ENCODE data around the gene ARHGAP32. TPM values are rescaled to one million over a fixed set of nuclear protein-coding genes. Genes with fewer than 3 reads are reported as not detected.

ARHGAP32 gene
- total RNA-seq, 1 donor from 2014 or later, result 42.3 TPM

- no peak for TF ChIP-seq CTCF (IDR thresholded peaks at IDR 0.05; ENCODE audit: unreplicated experiment)
- Mint-ChIP-seq H3K27me3 (no peaks in the 10 kb centered on the region), H3K27ac (peak overlapping the region; percentile 92), H3K9me3 (ENCODE audit: low read depth) (no peaks in the 10 kb centered on the region), H3K36me3 (ENCODE audit: insufficient read depth) (peaks cover 3% of the 10 kb centered on the region), H3K4me3 (ENCODE audit: low read depth) (no peak overlapping the region), H3K4me1 (ENCODE audit: low read depth) (peaks cover 9% of the 10 kb centered on the region)
- peak; percentile 11 for DNase-seq (ENCODE audit: low spot score, unreplicated experiment)
Measured at GRCh38 chr11:129023968-129024676, 168.0 kb downstream of the ARHGAP32 start.

- no peak for TF ChIP-seq CTCF (IDR thresholded peaks at IDR 0.05; ENCODE audit: unreplicated experiment)
- Mint-ChIP-seq H3K4me1 (ENCODE audit: low read depth) (peaks cover 9% of the 10 kb centered on the region), H3K4me3 (ENCODE audit: low read depth) (no peak overlapping the region), H3K27ac (no peak overlapping the region), H3K36me3 (ENCODE audit: insufficient read depth) (no peaks in the 10 kb centered on the region), H3K27me3 (no peaks in the 10 kb centered on the region), H3K9me3 (ENCODE audit: low read depth) (no peaks in the 10 kb centered on the region)
- DNase-seq (ENCODE audit: low spot score, unreplicated experiment), result no peak
Measured at GRCh38 chr11:129021295-129021694, 170.8 kb downstream of the ARHGAP32 start.

GRCh38 chr11:129018991-129019390 is 173.1 kb downstream of the ARHGAP32 start:
- H3K9me3 Mint-ChIP-seq (ENCODE audit: low read depth), result no peaks in the 10 kb centered on the region
- no peak for TF ChIP-seq CTCF (IDR thresholded peaks at IDR 0.05; ENCODE audit: unreplicated experiment)
- no peak overlapping the region for H3K27ac Mint-ChIP-seq

GRCh38 chr11:129018126-129018525 is 174.0 kb downstream of the ARHGAP32 start:
- DNase-seq (ENCODE audit: low spot score, unreplicated experiment), result no peak
- Mint-ChIP-seq H3K4me1 (ENCODE audit: low read depth) (no peaks in the 10 kb centered on the region), H3K9me3 (ENCODE audit: low read depth) (no peaks in the 10 kb centered on the region), H3K27ac (no peak overlapping the region), H3K36me3 (ENCODE audit: insufficient read depth) (no peaks in the 10 kb centered on the region), H3K4me3 (ENCODE audit: low read depth) (no peak overlapping the region), H3K27me3 (no peaks in the 10 kb centered on the region)
- no peak for TF ChIP-seq CTCF (IDR thresholded peaks at IDR 0.05; ENCODE audit: unreplicated experiment)

More at GRCh38 chr11:129018991-129019390, 173.1 kb downstream of the ARHGAP32 start:
- H3K36me3 Mint-ChIP-seq (ENCODE audit: insufficient read depth), result no peaks in the 10 kb centered on the region
- no peak overlapping the region for H3K4me3 Mint-ChIP-seq (ENCODE audit: low read depth)
- peaks cover 4% of the 10 kb centered on the region for H3K4me1 Mint-ChIP-seq (ENCODE audit: low read depth)
- no peaks in the 10 kb centered on the region for H3K27me3 Mint-ChIP-seq
- no peak for DNase-seq (ENCODE audit: low spot score, unreplicated experiment)

- TF ChIP-seq CTCF (IDR thresholded peaks at IDR 0.05; ENCODE audit: unreplicated experiment), result no peak
- no peak for DNase-seq (ENCODE audit: low spot score, unreplicated experiment)
- no peak overlapping the region for H3K4me3 Mint-ChIP-seq (ENCODE audit: low read depth)
- H3K36me3 Mint-ChIP-seq (ENCODE audit: insufficient read depth), result peaks cover 8% of the 10 kb centered on the region
- peaks cover 3% of the 10 kb centered on the region for H3K9me3 Mint-ChIP-seq (ENCODE audit: low read depth)
- no peaks in the 10 kb centered on the region for H3K27me3 Mint-ChIP-seq
- no peaks in the 10 kb centered on the region for H3K4me1 Mint-ChIP-seq (ENCODE audit: low read depth)
- H3K27ac Mint-ChIP-seq, result no peak overlapping the region
Measured at GRCh38 chr11:129013737-129014475, 178.2 kb downstream of the ARHGAP32 start.
